ENCODE results near the gene KLHL40. TPM values are rescaled to one million over a fixed set of nuclear protein-coding genes. Genes with fewer than 3 reads are reported as not detected.

The KLHL40 gene
- polyA plus RNA-seq, 1 donor from 2014 or later, result not detected

- H3K9me3 ChIP-seq (ENCODE audit: low read length), result no peaks in the 10 kb centered on the region
- no peaks in the 10 kb centered on the region for H3K79me2 ChIP-seq (replicated peaks; ENCODE audit: insufficient read depth, low read length)
- no peak within 1 kb of the TSS for H3K9ac ChIP-seq (ENCODE audit: low read length)
- no peaks in the 10 kb centered on the region for H3K9me2 ChIP-seq (ENCODE audit: insufficient read depth, low read length)
- H3K4me3 ChIP-seq (ENCODE audit: low read length), result no peak within 1 kb of the TSS
- H3K27ac ChIP-seq (ENCODE audit: low read length), result no peak within 1 kb of the TSS
- no peaks in the 10 kb centered on the region for H3K27me3 ChIP-seq (ENCODE audit: insufficient read depth, low read depth, low read length)
- no peak within 1 kb of the TSS for H2AFZ ChIP-seq (ENCODE audit: low read depth, low read length)
- no peaks in the 10 kb centered on the region for H3F3A ChIP-seq (ENCODE audit: insufficient read depth, low read length, poor library complexity, severe bottlenecking)
- no peak for TF ChIP-seq CTCF (IDR thresholded peaks at IDR 0.05; ENCODE audit: poor library complexity, severe bottlenecking)
- H4K20me1 ChIP-seq (ENCODE audit: insufficient read depth), result no peaks in the 10 kb centered on the region
- no peak within 1 kb of the TSS for H3K4me2 ChIP-seq (ENCODE audit: low read length)
- H3K36me3 ChIP-seq (ENCODE audit: insufficient read depth, low read length), result no peaks in the 10 kb centered on the region
Measured at GRCh38 chr3:42702066-42702951, 17.0 kb downstream of the KLHL40 start, which contains the start of gene HHATL. TSS of gene HHATL (minus strand) at chr3:42702798. CDS start at chr3:42700826, 1,972 bp downstream.

- no peak overlapping the region for H3K27ac ChIP-seq (ENCODE audit: low read length)
- no peak for TF ChIP-seq CTCF (IDR thresholded peaks at IDR 0.05; ENCODE audit: poor library complexity, severe bottlenecking)
- TF ChIP-seq RAD21 (conservative IDR thresholded peaks at IDR 0.05), result no peak
- no peak overlapping the region for H3K4me2 ChIP-seq (ENCODE audit: low read length)
- H3K4me3 ChIP-seq (ENCODE audit: low read length), result no peak overlapping the region
- H3K27me3 ChIP-seq (ENCODE audit: insufficient read depth, low read depth, low read length), result no peaks in the 10 kb centered on the region
- no peaks in the 10 kb centered on the region for H3K9me3 ChIP-seq (ENCODE audit: low read length)
- no peaks in the 10 kb centered on the region for H3K36me3 ChIP-seq (ENCODE audit: insufficient read depth, low read length)
- no peaks in the 10 kb centered on the region for H3K79me2 ChIP-seq (replicated peaks; ENCODE audit: insufficient read depth, low read length)
- no peak overlapping the region for H2AFZ ChIP-seq (ENCODE audit: low read depth, low read length)
- H3F3A ChIP-seq (ENCODE audit: insufficient read depth, low read length, poor library complexity, severe bottlenecking), result no peaks in the 10 kb centered on the region
- no peaks in the 10 kb centered on the region for H4K20me1 ChIP-seq (ENCODE audit: insufficient read depth)
- no peaks in the 10 kb centered on the region for H3K9me2 ChIP-seq (ENCODE audit: insufficient read depth, low read length)
- no peak overlapping the region for H3K9ac ChIP-seq (ENCODE audit: low read length)
Measured at GRCh38 chr3:42702982-42703694, 17.8 kb downstream of the KLHL40 start.

- H3K9me3 ChIP-seq (ENCODE audit: low read length), result no peaks in the 10 kb centered on the region
- H3K79me2 ChIP-seq (replicated peaks; ENCODE audit: insufficient read depth, low read length), result no peaks in the 10 kb centered on the region
- H3K4me2 ChIP-seq (ENCODE audit: low read length), result no peak overlapping the region
- H4K20me1 ChIP-seq (ENCODE audit: insufficient read depth), result no peaks in the 10 kb centered on the region
- no peaks in the 10 kb centered on the region for H3K36me3 ChIP-seq (ENCODE audit: insufficient read depth, low read length)
- H3K4me3 ChIP-seq (ENCODE audit: low read length), result no peak overlapping the region
- no peaks in the 10 kb centered on the region for H3K9me2 ChIP-seq (ENCODE audit: insufficient read depth, low read length)
- no peak for TF ChIP-seq REST (IDR thresholded peaks at IDR 0.05; ENCODE audit: borderline replicate concordance)
- no peaks in the 10 kb centered on the region for H3K27me3 ChIP-seq (ENCODE audit: insufficient read depth, low read depth, low read length)
- H2AFZ ChIP-seq (ENCODE audit: low read depth, low read length), result no peak overlapping the region
- no peak overlapping the region for H3K9ac ChIP-seq (ENCODE audit: low read length)
- H3F3A ChIP-seq (ENCODE audit: insufficient read depth, low read length, poor library complexity, severe bottlenecking), result no peaks in the 10 kb centered on the region
- no peak overlapping the region for H3K27ac ChIP-seq (ENCODE audit: low read length)
Measured at GRCh38 chr3:42703695-42704025, 18.3 kb downstream of the KLHL40 start.
